HEK293 (cell line): ENCODE measurements around the gene KIAA1958.

Experiments used
- IKZF3 ChIP-seq: fragments of 450-650 bp; IDR thresholded peaks from 2 replicates; pipeline ENCODE4 v1.5.0; 2018; ENCODE audit warnings: missing biosample characterization, mild to moderate bottlenecking, missing genetic modification characterization, moderate library complexity
- ZFP37 ChIP-seq: fragments of 450-650 bp; formaldehyde crosslinking; IDR thresholded peaks from 2 replicates; pipeline ENCODE4 v1.5.1; 2016; ENCODE audit warnings: missing biosample characterization, missing genetic modification characterization
- TF ChIP-seq, protein P1 (sequence below): fragments of 450-650 bp; formaldehyde crosslinking; IDR thresholded peaks from 2 replicates; pipeline ENCODE4 v1.5.1; 2016; ENCODE audit warnings: missing biosample characterization, missing genetic modification characterization, borderline replicate concordance

KIAA1958 gene

DNA sequence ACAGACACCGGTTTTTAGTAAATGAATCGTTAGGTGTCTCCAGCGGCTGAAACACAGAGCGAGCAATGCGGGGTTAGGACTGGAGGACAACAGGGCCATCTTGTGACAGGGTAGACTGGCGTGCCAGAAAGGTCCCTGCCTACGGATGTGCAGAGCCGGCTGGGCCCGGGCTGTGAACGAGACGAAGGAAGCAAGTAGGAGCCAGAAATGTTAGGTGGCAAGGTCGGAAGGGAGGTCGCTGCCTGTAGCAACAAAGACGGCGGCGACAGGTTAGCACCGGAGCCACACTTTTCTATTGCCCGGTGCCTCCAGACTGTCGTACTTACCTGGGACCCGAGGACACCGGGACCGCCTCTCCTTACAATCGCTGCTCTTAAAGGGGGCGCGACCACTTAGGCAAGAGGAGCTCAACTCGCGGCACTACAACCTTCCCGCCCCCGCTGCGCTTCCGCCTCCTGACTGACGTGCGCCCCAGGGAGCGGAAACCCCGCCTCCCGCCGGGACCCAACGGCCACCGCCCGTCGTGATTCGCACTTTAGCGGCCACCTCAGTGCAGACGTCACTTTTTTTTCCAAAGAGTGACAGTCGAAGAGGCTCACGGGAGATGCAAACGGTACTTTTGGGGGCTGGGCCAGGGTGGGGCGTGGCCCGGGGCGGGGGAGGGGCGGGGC, 231.2 kb downstream of the KIAA1958 start, which contains the start of gene INIP (continued):
- TF ChIP-seq, protein P1, sequence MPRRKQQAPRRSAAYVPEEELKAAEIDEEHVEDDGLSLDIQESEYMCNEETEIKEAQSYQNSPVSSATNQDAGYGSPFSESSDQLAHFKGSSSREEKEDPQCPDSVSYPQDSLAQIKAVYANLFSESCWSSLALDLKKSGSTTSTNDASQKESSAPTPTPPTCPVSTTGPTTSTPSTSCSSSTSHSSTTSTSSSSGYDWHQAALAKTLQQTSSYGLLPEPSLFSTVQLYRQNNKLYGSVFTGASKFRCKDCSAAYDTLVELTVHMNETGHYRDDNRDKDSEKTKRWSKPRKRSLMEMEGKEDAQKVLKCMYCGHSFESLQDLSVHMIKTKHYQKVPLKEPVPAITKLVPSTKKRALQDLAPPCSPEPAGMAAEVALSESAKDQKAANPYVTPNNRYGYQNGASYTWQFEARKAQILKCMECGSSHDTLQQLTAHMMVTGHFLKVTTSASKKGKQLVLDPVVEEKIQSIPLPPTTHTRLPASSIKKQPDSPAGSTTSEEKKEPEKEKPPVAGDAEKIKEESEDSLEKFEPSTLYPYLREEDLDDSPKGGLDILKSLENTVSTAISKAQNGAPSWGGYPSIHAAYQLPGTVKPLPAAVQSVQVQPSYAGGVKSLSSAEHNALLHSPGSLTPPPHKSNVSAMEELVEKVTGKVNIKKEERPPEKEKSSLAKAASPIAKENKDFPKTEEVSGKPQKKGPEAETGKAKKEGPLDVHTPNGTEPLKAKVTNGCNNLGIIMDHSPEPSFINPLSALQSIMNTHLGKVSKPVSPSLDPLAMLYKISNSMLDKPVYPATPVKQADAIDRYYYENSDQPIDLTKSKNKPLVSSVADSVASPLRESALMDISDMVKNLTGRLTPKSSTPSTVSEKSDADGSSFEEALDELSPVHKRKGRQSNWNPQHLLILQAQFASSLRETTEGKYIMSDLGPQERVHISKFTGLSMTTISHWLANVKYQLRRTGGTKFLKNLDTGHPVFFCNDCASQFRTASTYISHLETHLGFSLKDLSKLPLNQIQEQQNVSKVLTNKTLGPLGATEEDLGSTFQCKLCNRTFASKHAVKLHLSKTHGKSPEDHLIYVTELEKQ (tag by site-specific recombination), result 0 out of 2 replicates have a peak, but pooled peaks have one; percentile 10
- TF ChIP-seq ZFP37 (tag by site-specific recombination) (0 out of 2 replicates have a peak, but pooled peaks have one; percentile 46), IKZF3 (tag by site-specific recombination) (no peak)
